C4-2B (cell line): ENCODE results near the gene FNIP2.
A peak's percentile ranks its signal among the peaks of the same experiment; 100 is the strongest.
"Not testable (repeated sequence)": the region's sequence is repeated elsewhere in the genome, so short reads cannot be mapped to it uniquely, and the experiment has no call there.

Experiments used
- H3K27ac ChIP-seq: fragments of 450-650 bp; 2 replicates; pipeline ENCODE4 v1.5.1; 2017
- CTCF ChIP-seq: fragments of 450-650 bp; conservative IDR thresholded peaks from 2 replicates; pipeline ENCODE4 v1.5.1; 2017; ENCODE audit warnings: mild to moderate bottlenecking
- ZFX ChIP-seq: fragments of 450-650 bp; IDR thresholded peaks from 2 replicates; pipeline ENCODE4 v1.6.1; 2017

The FNIP2 gene

GRCh38 chr4:158914218-158914617 lies 145.4 kb downstream of the FNIP2 start:
- TF ChIP-seq CTCF: no peak
- no peak for TF ChIP-seq ZFX
- no peak overlapping the region for H3K27ac ChIP-seq

GRCh38 chr4:158915683-158916241 lies 146.9 kb downstream of the FNIP2 start:
- H3K27ac ChIP-seq: no peak overlapping the region
- TF ChIP-seq ZFX (no peak), CTCF (no peak)

- not testable (repeated sequence) for H3K27ac ChIP-seq
These were observed 151.7 kb downstream of the FNIP2 start for GRCh38 chr4:158920452-158920996.

- peak overlapping the region; percentile 42; the same call in 1 of the 2 replicates for H3K27ac ChIP-seq
These were observed 158.9 kb downstream of the FNIP2 start for GRCh38 chr4:158927774-158928173.

GRCh38 chr4:158929939-158930638 lies 161.3 kb downstream of the FNIP2 start:
- H3K27ac ChIP-seq: no peak overlapping the region
- no peak for TF ChIP-seq ZFX
- no peak for TF ChIP-seq CTCF

- no peak for TF ChIP-seq CTCF
- TF ChIP-seq ZFX: no peak
- H3K27ac ChIP-seq: no peak overlapping the region
These were observed 161.8 kb downstream of the FNIP2 start for GRCh38 chr4:158930639-158930972.

GRCh38 chr4:158933236-158933635 lies 164.4 kb downstream of the FNIP2 start:
- no peak for TF ChIP-seq CTCF
- TF ChIP-seq ZFX: no peak
- no peak overlapping the region for H3K27ac ChIP-seq

GRCh38 chr4:158934996-158935669 lies 166.3 kb downstream of the FNIP2 start:
- H3K27ac ChIP-seq: no peak overlapping the region
- TF ChIP-seq CTCF (no peak), ZFX (no peak)
